GM12892 (cell line): ENCODE measurements around the gene IGF2BP1.

Experiments
- POLR2A ChIP-seq: IDR thresholded peaks from 2 replicates; pipeline ENCODE4 v1.6.1; 2011; ENCODE audit warnings: low read depth, low read length, control low read depth
- POLR2AphosphoS5 ChIP-seq: IDR thresholded peaks from 2 replicates; pipeline ENCODE4 v1.6.1; 2011; ENCODE audit warnings: low read depth, low read length, control low read depth

DNA sequence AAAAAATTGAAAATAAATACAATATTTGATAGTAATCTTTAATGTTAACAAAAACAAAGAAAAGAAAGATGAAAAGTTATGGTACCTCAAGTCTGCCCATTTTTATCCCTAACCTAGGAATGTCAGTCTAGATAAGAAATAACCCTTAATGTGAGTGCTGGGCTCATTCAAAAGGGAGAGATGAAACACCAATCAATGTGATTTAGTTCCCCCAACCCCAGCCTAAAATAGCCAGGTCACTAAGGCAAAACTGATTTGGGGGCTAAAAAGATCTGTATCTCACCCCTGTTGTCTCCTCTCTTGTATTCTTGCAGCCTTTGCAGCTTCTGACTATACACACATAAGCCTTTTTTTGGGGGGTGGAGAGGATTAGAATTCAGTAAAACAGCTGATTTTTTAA is 3.2 kb upstream of the IGF2BP1 start:
- TF ChIP-seq POLR2A (no peak), POLR2AphosphoS5 (no peak)
